HG02840 (cell line): ENCODE data around the gene UBQLN4.
"Not testable (repeated sequence)": the region's sequence is repeated elsewhere in the genome, so short reads cannot be mapped to it uniquely, and the experiment has no call there.

ENCODE experiments used
- ATAC-seq: cut with Tn5 transposase; IDR thresholded peaks from one replicate; pipeline ENCODE4 v1.9.1; 2021; ENCODE audit warnings: mild to moderate bottlenecking, moderate library complexity, moderate number of reproducible peaks; ENCODE audit not compliant: unreplicated experiment, low FRiP score

The UBQLN4 gene

DNA sequence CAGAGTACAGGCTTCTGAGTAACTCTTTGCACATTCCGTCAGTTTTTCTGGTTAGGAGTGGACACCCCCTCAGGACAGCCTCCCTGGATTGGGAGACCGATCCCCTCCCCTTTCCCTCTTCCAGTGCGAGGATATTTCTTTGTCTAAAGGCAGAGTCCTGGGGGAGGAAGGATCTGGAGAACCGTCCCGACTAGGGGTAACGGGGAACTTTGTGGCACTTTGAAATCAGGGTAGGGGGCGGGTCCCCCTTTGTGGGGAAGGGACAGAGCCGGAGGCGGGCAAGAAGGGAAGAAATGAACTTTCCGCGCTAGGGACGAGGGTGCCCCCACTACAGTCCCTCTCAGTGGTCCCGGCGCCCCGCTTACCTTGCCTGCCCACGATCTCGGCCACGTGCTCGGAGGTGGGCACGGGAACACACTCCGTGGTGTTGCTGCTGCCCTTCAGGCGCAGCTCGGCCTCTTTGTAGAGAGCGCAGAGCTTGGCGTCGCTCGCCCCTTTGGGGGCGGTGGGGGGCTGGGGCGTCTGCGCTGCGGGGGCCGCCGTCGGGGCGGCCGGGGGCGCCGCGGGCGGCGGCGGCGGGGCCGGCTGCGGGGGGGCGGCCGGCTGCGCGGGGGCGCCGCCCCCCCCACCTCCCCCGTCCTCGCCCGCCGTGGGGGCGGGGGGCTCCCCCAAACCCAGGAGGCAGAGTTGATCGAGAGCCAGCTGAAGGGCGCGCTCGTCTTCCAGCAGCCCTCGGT, 27.8 kb upstream of the UBQLN4 start:
- no peak for ATAC-seq

DNA sequence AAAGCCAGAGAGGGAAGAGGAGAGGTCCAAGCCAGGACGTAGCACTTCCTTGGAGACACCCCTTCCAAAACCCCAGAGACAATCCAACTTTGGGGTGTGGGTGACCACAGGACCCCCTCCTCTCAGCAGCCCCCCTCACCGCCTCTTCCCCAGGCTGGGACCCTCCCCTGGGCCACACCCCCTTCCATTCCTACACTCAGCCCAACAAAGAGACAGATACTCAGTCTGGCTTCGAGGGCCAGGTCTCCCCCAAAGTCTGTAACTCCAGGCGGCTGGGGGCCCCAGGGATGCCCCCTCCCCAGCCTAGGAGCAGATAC, 27.2 kb upstream of the UBQLN4 start:
- ATAC-seq, result no peak

DNA sequence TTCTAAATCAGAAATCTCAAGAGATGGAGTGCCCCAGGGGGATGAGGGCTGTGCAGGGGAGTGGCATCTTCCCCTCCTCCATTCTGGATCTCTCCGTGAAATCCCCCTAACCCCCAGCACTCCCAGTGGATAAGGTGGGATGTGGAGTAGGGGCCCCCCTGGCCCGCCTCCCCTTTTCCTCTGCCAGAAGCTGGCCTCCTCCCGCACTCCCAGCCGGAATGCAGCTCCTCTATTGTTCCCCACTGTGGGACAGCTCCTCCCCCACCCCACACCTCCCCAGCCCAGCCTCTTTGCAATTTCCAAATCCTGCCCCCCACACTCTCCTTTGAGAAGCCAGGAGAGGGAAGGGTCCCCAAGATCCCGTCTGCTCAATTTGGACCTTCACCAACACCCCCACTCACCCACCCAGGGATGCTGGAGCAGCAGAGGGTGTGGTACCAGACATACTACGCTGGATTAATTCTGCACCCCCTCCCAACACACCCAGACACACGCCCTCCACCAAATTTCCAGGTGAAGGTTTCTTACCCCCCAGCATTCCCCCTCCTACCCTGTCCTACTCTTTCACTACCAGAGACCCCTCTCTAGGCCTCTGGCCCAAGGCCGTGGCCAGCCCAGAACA, 26.8 kb upstream of the UBQLN4 start:
- no peak for ATAC-seq

DNA sequence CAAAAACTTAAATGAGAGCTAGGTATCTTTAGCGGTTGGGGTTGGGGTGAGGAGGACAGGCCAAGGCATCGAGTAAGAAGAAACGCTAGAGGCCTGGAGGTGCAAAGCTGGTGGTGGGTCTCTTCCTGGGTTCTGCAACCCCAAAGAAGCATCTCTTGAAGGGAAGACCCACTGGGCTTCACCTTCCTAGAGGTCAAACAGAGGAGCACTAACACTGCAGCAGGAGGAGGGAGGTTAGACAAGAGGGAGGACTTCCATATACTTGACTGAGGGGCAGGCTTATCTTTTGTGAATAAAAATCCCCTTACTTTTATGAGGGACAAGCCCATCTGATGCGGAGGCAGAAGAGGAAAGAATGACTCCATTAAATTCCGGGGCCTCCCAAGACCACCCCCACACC, 26.2 kb upstream of the UBQLN4 start:
- ATAC-seq, result no peak

DNA sequence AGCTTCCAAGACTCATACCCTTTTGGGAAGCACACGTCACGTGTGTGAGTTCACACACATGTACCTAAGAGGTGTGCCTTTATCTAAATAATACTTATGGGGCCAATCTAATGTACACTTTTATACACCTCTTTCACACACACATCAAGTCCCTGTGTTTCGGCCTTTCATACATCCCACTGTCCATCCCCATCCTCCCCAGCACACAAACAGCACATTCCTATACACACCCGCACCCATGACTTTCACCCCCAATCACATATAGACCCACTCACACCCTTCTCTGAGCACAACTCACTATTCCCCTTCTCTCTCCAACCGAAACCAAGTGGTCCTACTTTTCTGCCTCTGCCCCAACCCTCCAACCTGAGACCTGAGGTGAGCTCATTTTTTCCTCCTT, 25.1 kb upstream of the UBQLN4 start:
- ATAC-seq, result no peak

DNA sequence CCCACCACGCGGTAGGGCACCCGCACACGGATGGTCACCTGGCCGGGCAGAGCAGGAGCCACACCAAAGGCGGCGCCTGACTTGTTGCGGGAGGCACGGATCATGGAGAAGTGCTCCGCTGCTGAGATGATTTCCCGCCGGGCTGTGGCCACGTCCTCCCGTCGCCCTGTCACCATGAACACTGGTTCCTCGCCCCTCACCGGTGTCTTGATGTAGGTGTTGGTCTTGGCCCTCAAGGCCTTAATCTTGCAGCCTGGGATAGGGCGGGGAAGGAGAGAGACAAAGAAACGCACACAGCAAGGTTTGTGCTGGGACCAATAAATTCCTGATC, 23.8 kb upstream of the UBQLN4 start:
- ATAC-seq, result no peak

DNA sequence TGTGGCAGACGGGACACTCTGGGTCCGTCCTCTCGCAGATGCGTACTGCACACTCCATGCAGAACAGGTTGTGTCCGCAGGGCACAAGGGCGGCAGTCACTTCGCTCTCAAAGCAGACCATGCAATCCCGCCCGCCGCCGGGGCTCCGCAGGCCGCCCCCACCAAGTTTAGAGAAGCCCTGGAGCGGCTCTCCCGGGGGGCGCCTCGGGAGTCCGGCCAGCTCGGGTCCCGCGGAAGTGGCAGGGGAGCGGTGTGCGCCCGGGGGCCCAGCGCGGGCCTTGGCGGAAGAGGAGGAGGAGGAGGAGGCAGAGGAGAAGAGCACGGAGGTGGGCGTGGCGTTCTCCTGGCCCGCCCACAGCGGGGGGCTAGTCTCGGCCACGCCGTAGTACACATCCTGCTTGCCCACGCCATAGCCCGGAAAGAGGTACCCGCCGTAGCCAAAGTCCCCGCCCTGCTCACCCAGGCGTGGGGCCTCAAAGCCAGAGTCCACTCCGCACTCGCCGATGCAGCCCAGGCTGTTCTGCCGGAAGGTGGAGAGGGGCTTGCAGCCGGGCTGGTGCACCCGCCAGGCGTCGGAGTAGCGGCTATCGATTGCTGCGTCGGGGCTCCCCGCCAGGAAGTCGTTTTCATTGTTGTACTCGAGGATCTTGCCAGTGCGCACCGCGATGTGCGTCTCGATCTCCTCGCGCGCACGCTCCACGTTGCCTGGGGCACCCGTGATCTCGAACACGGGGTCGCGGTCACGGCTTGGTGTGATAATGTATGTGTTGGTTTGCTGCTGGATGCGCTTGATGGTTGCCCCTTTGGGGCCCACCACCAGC, 23.2 kb upstream of the UBQLN4 start:
- no peak for ATAC-seq

DNA sequence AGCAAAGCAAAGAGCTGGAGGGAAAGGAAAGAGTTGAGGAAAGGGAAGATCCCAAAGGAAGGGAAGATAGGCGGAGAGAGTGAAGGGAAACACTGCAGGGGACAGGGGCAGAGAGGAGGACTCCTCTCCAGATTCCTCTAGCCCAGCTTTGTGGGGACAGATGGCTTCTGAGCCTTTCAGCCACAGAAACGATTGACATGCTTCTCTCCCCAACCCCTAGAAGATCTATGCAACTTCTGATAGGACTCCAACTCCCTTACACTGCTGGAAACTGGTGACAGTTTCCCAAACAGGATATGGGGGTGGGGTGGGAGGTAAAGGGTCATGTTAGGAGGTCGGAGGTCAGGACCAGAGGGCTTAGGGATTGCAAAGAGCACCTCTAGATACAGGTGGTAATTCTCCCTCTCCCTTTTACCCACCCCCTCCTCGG, 22.2 kb upstream of the UBQLN4 start:
- no peak for ATAC-seq

DNA sequence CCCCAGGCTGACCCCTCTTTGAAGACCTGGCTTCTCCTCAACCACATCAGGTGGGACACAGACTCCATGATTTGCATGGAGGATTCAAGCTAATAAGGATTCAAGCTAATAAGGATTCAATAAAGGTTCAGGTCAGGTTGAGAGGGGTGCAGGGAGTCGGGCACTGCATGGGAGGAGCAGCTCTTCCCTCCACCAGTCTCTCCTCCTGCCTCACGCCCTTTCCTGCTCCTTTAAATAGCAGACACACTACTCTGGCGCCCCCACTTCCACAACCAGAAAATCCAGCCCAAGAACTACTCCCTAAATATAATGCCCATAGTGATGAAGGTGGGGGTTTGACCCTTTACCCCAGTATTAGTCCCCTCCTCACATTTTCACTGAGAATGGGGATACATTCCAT, 21.6 kb upstream of the UBQLN4 start:
- ATAC-seq, result no peak

DNA sequence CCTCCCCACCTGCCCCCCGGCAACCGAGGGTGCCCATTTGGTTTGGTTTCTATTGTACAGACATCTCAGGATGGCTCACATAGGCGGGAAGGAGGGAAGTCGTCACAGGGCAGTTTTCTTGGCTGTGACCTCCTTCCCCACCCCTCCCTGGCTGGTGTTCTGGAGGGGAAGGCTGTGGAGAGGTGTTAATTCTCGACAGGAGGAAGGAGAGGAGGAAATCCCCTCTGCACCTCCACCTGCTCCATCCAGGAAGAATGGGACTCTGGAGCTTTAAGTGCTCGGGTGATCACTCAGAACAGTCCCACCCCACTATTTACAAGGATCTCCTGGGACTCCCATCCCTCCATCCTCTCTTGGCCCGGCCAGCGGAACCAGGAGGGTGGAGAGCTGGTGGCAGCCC, 21.1 kb upstream of the UBQLN4 start:
- ATAC-seq, result no peak

DNA sequence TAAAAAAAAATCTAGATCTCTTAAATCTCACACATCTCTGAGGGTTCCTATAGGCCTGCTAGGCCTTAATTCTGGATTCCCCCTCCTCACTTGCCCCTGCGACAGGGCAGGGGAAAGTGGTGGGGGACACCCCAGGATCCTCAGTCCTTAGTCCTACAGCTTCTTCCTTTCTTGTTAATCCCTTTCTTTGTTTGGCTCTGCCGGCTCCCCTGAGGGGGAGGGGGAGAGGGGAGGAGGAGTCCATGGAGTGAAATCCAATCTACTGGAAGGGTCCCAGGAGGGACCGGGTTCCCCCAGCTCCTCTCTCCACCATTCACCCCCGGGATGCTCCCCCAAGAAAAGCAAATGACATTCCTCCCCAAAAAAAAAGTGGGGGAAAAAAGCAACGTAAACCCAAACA, 20.1 kb upstream of the UBQLN4 start:
- no peak for ATAC-seq

DNA sequence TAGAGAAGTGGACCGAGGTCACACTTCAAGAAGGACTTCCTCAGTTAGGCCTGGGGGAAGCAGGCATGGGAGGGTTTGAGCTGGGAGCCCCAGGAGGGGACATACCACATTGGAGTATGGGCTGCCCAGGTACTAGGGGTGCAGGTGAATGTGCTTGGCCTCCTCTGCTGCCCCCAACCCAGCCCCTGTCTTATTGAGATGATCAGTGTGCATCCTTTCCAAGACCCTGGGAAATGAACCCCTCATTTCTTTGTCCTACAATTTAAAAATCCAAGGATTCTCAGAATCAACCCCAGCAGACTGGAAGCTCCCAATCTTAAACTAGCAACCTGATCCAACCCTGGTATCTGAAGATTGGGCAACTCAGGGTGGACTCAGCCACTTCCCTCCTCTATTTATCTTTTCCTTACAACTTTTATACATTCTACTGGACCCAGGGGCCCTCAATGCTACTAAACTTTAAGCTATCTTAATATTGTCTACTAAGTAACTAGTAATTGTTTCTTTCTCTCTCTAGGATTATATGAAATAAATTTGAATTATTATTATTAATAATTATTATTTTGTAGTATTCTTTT, 19.6 kb upstream of the UBQLN4 start:
- ATAC-seq, result no peak

DNA sequence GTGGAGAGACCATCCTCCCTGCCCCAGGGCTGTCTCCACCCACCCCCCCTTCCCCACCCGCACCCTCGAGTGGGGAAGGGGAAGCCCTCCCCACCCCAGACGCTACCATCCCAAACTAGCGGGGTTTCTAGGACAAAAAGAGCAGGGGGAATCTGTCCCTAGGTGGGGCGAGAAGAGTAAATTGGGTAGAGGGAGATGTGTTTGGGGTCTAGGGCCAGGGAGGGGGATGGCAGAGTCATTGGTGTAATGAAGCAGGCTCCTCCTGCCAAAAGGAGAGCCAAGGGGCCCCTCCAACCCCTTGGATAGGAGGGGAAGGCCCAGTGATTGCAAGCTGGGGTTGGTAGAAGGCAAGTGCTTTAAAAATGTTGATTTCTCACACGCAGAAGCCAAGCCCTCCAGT, 18.7 kb upstream of the UBQLN4 start:
- ATAC-seq, result no peak

DNA sequence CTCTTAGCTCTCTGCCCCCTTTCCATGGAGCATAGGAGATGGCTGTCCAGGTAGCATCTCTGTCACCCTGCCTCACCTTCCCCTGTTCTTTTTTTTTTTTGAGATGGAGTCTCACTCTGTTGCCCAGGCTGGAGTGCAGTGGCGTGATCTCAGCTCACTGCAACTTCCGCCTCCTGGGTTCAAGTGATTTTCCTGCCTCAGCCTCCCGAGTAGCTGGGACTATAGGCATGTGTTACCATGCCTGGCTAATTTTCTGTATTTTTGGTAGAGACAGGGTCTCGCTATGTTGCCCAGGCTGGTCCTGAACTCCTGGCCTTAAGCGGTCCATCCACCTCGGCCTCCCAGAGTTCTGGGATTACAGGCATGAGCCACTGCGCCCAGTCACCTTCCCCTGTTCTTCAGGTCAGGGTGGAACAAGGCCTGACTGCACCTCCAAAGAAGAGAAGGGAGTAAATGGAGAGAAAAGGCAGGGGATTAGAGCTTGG, 17.8 kb upstream of the UBQLN4 start:
- not testable (repeated sequence) for ATAC-seq

DNA sequence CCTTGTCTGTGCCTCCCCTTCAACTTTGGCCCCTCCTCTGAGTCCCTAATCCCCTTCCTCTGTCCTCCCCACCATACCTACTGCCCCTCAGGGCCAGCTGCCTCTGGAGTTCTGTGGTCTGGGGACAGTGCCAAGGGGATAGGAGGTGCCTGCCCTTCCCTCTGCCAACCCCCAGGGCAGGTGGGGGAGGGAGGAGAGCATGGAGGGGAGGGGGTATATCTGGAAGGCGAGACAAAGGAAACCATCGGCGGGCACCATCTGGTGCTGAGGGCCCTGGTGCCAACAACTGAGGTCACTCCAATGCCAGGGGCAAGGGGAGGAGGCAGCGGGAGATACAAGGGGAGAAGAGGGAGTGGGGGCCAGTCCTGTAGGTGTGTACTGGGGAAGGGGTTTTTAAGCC, 16.9 kb upstream of the UBQLN4 start:
- ATAC-seq, result no peak

DNA sequence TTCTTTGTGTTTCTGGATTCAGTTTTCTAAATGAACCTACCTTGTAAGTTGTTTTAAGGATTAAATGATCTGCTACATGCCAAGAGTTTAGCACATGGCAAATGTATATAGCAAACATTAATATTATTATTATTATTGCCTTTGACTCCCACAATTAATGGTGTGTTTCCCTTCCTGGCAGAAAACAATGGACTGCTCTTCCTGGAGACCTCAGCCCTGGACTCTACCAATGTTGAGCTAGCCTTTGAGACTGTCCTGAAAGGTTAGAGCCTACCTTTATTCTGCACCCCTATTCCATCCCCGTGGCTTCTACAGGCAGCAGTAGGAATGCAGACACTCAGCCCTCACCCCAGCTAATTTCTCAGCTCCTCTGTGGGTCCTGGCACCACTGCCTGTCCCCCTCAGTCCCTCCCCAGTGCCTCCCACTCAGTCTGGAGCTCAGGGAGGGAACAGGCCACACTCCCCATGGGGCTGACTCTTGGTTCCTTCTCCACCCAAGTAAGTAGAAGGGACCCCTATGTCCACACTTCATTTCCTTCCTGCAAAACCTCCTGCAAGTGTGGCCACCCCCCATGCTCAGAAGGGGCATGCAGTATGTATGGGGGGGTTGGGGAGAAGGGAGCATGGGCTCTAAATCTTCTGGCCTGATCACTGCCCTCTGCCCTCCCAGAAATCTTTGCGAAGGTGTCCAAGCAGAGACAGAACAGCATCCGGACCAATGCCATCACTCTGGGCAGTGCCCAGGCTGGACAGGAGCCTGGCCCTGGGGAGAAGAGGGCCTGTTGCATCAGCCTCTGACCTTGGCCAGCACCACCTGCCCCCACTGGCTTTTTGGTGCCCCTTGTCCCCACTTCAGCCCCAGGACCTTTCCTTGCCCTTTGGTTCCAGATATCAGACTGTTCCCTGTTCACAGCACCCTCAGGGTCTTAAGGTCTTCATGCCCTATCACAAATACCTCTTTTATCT, 16.2 kb upstream of the UBQLN4 start:
- ATAC-seq, result no peak

DNA sequence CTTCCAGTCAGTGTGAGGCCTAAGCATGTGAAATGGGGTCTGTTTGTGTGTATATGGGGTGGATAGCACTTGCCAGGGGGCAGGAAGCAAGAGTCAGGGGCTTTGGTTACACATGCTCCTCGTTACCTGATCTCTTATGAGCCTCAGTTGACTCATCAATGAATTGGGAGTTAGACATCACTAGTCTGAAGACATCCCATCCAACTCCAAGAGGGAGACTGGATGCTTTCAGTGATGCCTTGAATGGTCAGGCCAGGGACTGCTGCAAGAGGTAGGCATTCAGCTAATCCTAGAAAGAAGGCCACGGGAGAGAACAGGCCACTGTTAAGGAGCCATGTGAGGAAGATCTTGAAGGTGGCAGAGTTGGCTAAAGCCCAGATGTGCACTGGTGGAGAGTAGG, 13.7 kb upstream of the UBQLN4 start:
- ATAC-seq, result no peak

DNA sequence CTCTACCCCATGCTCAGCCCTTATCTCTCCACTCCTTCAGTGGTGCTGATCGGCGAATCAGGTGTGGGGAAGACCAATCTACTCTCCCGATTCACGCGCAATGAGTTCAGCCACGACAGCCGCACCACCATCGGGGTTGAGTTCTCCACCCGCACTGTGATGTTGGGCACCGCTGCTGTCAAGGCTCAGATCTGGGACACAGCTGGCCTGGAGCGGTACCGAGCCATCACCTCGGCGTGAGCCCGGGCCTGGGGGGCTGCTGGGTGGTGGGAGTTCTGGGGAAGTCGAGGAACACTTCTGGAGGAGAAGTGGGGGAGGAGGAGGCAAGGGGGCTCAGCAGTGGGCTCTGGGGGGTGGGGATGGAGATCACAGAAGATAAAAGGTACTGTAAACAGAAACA, 12.3 kb upstream of the UBQLN4 start:
- ATAC-seq, result no peak

DNA sequence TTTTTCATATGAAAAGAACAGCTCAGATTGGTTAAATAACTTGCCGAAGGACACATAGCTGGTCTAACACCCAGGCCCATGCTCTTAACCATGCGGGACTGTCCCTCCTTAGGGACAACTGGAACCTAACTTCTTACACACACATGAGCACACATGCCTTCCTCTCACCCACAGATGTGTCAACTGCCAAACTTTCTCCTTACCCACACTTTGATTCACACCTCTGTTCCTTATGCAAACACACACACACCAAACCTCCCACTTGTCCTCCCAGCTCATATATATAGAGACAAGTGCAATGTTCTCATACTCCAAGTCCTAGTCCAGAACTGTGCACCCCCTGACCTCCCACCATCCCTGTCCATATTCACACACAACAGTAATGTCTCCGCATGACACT, 11.6 kb upstream of the UBQLN4 start:
- no peak for ATAC-seq

DNA sequence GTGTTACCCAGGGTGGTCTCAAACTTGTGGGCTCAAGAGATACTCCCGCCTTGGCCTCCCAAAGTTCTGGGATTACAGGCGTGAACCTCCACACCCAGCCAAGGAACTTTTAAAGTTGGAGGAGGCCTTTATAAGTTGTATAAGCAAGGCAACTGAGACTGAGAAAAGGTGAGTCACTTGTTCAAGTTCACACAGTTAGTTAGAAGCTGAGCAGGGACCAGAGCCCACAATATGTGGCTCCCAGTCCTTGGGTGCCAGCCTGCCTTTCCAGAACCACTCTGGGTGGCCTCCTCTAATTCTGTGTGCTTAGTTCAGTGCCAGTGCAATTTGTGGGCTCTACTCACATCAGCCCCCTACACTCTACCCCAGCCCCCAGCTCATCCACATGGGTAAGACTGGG, 11.0 kb upstream of the UBQLN4 start:
- no peak for ATAC-seq

DNA sequence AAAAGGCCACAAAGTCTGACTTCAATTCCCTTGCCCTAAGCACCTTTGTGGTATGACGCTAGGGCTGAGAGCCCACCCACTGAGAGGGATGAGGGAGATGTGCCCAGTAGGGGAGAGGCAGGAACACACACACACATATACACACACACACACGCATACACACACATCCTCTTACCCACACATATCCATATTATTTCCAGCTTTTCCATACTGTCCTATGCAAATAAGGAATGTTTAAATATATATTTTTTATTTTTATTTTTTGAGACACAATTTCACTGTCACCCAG, 10.3 kb upstream of the UBQLN4 start:
- no peak for ATAC-seq
